K562 (cell line): ENCODE results near the gene LGALS7.

Experiments
- GABPA ChIP-seq: fragments of 200-800 bp; sonication (Bioruptor generic); conservative IDR thresholded peaks from 2 replicates; pipeline ENCODE4 v1.6.1; 2016; ENCODE audit warnings: low read depth, missing genetic modification characterization, missing compliant biosample characterization
- RFX1 ChIP-seq: fragments of 450-650 bp; IDR thresholded peaks from 2 replicates; pipeline ENCODE4 v1.6.1; 2016; ENCODE audit warnings: mild to moderate bottlenecking, moderate library complexity
- ZFP1 ChIP-seq: fragments of 450-650 bp; formaldehyde crosslinking; IDR thresholded peaks from 2 replicates; pipeline ENCODE4 v1.4.0; 2020; ENCODE audit warnings: mild to moderate bottlenecking, mixed read lengths
- TF ChIP-seq, protein P1 (sequence below), 2 experiments: fragments of 450-650 bp in 1 of 2; sonication (generic) in 1 of 2; formaldehyde crosslinking; conservative IDR thresholded peaks; 2 replicates each; pipeline versions ENCODE4 v1.4.0 to v1.8.1; 2020 to 2022; ENCODE audit warnings: mild to moderate bottlenecking in 1 of 2, missing genetic modification reagents in 1 of 2
- TF ChIP-seq, protein P2 (sequence below): fragments of 150-350 bp; IDR thresholded peaks from 2 replicates; pipeline ENCODE4 v1.6.1; 2014; ENCODE audit warnings: low read depth, mild to moderate bottlenecking, low read length, borderline replicate concordance

DNA sequence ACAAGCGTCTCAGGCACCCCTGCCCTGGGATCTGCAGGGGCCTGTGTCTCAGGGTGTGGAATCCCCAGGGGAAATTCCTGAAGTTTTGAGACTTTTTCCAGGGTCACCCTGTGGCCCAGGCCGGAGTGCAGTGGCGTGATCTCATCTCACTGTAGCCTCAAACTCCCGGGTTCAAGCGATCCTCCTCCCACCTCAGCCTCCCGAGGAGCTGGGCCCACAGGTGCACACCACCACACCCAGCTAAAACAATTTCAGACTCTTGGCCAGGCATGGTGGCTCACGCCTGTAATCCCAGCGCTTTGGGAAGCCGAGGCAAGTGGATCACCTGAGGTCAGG lies 33.1 kb downstream of the LGALS7 start:
- TF ChIP-seq ZFP1 (CRISPR knock-in tag) = no peak
- TF ChIP-seq GABPA = no peak
- TF ChIP-seq, protein P1, sequence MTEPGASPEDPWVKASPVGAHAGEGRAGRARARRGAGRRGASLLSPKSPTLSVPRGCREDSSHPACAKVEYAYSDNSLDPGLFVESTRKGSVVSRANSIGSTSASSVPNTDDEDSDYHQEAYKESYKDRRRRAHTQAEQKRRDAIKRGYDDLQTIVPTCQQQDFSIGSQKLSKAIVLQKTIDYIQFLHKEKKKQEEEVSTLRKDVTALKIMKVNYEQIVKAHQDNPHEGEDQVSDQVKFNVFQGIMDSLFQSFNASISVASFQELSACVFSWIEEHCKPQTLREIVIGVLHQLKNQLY (CRISPR knock-in tag; conservative IDR thresholded peaks at IDR 0.05) = no peak
- no peak for TF ChIP-seq RFX1
- TF ChIP-seq, protein P2, sequence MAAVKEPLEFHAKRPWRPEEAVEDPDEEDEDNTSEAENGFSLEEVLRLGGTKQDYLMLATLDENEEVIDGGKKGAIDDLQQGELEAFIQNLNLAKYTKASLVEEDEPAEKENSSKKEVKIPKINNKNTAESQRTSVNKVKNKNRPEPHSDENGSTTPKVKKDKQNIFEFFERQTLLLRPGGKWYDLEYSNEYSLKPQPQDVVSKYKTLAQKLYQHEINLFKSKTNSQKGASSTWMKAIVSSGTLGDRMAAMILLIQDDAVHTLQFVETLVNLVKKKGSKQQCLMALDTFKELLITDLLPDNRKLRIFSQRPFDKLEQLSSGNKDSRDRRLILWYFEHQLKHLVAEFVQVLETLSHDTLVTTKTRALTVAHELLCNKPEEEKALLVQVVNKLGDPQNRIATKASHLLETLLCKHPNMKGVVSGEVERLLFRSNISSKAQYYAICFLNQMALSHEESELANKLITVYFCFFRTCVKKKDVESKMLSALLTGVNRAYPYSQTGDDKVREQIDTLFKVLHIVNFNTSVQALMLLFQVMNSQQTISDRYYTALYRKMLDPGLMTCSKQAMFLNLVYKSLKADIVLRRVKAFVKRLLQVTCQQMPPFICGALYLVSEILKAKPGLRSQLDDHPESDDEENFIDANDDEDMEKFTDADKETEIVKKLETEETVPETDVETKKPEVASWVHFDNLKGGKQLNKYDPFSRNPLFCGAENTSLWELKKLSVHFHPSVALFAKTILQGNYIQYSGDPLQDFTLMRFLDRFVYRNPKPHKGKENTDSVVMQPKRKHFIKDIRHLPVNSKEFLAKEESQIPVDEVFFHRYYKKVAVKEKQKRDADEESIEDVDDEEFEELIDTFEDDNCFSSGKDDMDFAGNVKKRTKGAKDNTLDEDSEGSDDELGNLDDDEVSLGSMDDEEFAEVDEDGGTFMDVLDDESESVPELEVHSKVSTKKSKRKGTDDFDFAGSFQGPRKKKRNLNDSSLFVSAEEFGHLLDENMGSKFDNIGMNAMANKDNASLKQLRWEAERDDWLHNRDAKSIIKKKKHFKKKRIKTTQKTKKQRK = no peak
